ENCODE data around the gene ZBED5. TPM values are rescaled to one million over a fixed set of nuclear protein-coding genes. Genes with fewer than 3 reads are reported as not detected.

ZBED5 gene
- total and polyA plus RNA-seq, 9 of the 15 experiments (the other 6 are each of a cell fraction or from before 2014, with no cell fraction given): 12.4 to 70.7 (median 26.8) TPM

DNA sequence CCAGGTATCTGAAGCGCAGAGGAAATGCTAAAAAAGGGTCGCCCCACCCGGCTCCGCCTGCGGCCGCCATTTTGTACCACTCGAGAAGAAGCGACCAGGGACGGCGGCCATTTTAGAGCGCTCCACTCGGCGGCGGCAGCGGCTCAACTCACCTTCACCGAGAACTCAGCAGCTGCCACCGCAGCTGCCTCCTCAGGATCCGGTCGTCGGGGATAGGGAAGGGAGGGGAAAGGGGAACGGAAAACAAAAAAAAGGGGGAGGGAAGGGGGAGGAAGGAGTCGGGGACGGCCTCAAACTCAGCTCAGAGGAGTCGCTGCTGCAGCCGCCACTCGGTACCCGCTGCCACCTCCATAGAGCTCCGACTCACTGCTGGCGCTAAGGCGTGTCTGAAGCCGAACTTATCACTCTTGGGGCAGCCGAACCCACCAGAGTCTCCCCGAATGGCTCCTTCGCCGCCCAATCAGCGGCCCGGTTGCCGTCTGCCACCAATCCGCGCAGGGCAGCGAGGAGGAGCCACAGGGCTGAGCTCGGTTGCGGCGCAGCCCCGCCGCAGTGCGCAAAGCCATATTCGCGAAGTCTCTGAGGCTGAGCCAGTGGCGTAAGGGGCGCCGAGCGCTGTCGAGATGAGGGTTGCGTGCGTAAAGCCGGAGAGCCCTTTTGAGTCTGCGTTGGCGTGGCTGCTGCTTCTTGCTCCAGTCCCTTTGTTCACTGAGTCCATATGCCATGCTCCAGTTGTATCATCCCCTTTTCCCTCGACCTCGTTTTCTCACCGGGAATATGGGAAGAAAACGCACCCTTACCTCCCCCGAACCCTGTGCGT lies 49.1 kb downstream of the ZBED5 start, which contains the start of gene EIF4G2 (continued):
- TF ChIP-seq, protein P1, sequence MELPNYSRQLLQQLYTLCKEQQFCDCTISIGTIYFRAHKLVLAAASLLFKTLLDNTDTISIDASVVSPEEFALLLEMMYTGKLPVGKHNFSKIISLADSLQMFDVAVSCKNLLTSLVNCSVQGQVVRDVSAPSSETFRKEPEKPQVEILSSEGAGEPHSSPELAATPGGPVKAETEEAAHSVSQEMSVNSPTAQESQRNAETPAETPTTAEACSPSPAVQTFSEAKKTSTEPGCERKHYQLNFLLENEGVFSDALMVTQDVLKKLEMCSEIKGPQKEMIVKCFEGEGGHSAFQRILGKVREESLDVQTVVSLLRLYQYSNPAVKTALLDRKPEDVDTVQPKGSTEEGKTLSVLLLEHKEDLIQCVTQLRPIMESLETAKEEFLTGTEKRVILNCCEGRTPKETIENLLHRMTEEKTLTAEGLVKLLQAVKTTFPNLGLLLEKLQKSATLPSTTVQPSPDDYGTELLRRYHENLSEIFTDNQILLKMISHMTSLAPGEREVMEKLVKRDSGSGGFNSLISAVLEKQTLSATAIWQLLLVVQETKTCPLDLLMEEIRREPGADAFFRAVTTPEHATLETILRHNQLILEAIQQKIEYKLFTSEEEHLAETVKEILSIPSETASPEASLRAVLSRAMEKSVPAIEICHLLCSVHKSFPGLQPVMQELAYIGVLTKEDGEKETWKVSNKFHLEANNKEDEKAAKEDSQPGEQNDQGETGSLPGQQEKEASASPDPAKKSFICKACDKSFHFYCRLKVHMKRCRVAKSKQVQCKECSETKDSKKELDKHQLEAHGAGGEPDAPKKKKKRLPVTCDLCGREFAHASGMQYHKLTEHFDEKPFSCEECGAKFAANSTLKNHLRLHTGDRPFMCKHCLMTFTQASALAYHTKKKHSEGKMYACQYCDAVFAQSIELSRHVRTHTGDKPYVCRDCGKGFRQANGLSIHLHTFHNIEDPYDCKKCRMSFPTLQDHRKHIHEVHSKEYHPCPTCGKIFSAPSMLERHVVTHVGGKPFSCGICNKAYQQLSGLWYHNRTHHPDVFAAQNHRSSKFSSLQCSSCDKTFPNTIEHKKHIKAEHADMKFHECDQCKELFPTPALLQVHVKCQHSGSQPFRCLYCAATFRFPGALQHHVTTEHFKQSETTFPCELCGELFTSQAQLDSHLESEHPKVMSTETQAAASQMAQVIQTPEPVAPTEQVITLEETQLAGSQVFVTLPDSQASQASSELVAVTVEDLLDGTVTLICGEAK (IDR thresholded peaks at IDR 0.05): no peak
- TF ChIP-seq, protein P1 (CRISPR knock-in tag; IDR thresholded peaks at IDR 0.05): no peak
- TF ChIP-seq SIX5 (IDR thresholded peaks at IDR 0.05; ENCODE audit: borderline replicate concordance in 1 of 2, insufficient read depth in 1 of 2, low read depth in 1 of 2, low read length in 2 of 2) (peak in 1 of 2 experiments; percentile 25; a peak in 1 of 4 replicates), ILK (tag; IDR thresholded peaks at IDR 0.05; ENCODE audit: borderline replicate concordance, low read depth) (no peak), TFE3 (CRISPR knock-in tag; IDR thresholded peaks at IDR 0.05) (no peak; the same call in 1 of the 2 replicates), SMAD2 (IDR thresholded peaks at IDR 0.05; ENCODE audit: low read depth, low read length) (no peak)
- TF ChIP-seq, protein P2, sequence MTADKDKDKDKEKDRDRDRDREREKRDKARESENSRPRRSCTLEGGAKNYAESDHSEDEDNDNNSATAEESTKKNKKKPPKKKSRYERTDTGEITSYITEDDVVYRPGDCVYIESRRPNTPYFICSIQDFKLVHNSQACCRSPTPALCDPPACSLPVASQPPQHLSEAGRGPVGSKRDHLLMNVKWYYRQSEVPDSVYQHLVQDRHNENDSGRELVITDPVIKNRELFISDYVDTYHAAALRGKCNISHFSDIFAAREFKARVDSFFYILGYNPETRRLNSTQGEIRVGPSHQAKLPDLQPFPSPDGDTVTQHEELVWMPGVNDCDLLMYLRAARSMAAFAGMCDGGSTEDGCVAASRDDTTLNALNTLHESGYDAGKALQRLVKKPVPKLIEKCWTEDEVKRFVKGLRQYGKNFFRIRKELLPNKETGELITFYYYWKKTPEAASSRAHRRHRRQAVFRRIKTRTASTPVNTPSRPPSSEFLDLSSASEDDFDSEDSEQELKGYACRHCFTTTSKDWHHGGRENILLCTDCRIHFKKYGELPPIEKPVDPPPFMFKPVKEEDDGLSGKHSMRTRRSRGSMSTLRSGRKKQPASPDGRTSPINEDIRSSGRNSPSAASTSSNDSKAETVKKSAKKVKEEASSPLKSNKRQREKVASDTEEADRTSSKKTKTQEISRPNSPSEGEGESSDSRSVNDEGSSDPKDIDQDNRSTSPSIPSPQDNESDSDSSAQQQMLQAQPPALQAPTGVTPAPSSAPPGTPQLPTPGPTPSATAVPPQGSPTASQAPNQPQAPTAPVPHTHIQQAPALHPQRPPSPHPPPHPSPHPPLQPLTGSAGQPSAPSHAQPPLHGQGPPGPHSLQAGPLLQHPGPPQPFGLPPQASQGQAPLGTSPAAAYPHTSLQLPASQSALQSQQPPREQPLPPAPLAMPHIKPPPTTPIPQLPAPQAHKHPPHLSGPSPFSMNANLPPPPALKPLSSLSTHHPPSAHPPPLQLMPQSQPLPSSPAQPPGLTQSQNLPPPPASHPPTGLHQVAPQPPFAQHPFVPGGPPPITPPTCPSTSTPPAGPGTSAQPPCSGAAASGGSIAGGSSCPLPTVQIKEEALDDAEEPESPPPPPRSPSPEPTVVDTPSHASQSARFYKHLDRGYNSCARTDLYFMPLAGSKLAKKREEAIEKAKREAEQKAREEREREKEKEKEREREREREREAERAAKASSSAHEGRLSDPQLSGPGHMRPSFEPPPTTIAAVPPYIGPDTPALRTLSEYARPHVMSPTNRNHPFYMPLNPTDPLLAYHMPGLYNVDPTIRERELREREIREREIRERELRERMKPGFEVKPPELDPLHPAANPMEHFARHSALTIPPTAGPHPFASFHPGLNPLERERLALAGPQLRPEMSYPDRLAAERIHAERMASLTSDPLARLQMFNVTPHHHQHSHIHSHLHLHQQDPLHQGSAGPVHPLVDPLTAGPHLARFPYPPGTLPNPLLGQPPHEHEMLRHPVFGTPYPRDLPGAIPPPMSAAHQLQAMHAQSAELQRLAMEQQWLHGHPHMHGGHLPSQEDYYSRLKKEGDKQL (CRISPR knock-in tag; IDR thresholded peaks at IDR 0.05; ENCODE audit: borderline replicate concordance): no peak
